Measurements from ENCODE around the gene APOL2. TPM values are rescaled to one million over a fixed set of nuclear protein-coding genes. Genes with fewer than 3 reads are reported as not detected.
"Not testable (repeated sequence)": the region's sequence is repeated elsewhere in the genome, so short reads cannot be mapped to it uniquely, and the experiment has no call there.

Gene APOL2
- polyA plus RNA-seq, 1 donor from 2014 or later, result not detected

DNA sequence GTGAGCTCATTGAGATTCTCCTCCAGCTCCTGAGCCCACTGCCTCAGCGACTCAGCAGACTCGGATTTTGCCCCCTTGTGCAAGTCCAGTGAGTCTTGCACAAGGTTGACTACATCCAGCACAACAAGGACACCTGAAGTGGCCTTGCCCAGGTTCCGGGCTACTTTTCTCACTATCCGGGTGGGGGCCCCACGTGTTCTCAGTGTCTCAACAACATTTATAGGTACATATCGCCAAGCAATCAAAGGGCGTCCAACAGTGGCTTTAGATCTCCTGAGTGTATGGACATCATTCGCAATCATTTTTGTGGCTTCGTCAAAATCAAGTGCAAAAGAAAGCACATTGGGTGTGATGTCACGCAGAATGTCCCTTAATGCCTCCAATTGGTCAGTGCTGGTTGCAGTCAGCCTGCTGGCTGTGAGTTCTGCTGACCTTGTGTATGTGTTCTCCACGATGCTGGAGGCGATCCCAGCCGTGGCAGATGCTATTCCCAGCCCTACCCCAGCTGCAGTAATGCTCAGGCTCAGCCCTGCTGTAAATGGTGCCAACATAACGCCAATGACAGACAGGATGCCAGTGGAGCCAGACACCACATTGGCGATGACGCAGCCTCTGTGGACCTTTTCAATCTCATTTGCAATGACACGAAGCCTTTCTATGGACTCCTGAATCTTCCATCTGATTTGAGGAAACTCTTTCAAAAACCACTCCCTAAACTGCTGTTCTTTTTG, 48.1 kb downstream of the APOL2 start:
- no peak overlapping the region for H3K27ac ChIP-seq (ENCODE audit: low read length)
- no peaks in the 10 kb centered on the region for H3K36me3 ChIP-seq (ENCODE audit: insufficient read depth, low read length)
- H3K27me3 ChIP-seq (ENCODE audit: insufficient read depth, low read depth, low read length), result no peaks in the 10 kb centered on the region
- no peak overlapping the region for H3K4me2 ChIP-seq (ENCODE audit: low read length)
- H4K20me1 ChIP-seq (ENCODE audit: insufficient read depth), result no peaks in the 10 kb centered on the region
- no peak overlapping the region for H3K9ac ChIP-seq (ENCODE audit: low read length)
- H2AFZ ChIP-seq (ENCODE audit: low read depth, low read length), result no peak overlapping the region
- no peaks in the 10 kb centered on the region for H3K79me2 ChIP-seq (replicated peaks; ENCODE audit: insufficient read depth, low read length)
- H3K4me3 ChIP-seq (ENCODE audit: low read length), result no peak overlapping the region
- no peaks in the 10 kb centered on the region for H3K9me2 ChIP-seq (ENCODE audit: insufficient read depth, low read length)
- no peaks in the 10 kb centered on the region for H3K9me3 ChIP-seq (ENCODE audit: low read length)
- H3F3A ChIP-seq (ENCODE audit: insufficient read depth, low read length, poor library complexity, severe bottlenecking), result no peaks in the 10 kb centered on the region
- TF ChIP-seq, protein P1, sequence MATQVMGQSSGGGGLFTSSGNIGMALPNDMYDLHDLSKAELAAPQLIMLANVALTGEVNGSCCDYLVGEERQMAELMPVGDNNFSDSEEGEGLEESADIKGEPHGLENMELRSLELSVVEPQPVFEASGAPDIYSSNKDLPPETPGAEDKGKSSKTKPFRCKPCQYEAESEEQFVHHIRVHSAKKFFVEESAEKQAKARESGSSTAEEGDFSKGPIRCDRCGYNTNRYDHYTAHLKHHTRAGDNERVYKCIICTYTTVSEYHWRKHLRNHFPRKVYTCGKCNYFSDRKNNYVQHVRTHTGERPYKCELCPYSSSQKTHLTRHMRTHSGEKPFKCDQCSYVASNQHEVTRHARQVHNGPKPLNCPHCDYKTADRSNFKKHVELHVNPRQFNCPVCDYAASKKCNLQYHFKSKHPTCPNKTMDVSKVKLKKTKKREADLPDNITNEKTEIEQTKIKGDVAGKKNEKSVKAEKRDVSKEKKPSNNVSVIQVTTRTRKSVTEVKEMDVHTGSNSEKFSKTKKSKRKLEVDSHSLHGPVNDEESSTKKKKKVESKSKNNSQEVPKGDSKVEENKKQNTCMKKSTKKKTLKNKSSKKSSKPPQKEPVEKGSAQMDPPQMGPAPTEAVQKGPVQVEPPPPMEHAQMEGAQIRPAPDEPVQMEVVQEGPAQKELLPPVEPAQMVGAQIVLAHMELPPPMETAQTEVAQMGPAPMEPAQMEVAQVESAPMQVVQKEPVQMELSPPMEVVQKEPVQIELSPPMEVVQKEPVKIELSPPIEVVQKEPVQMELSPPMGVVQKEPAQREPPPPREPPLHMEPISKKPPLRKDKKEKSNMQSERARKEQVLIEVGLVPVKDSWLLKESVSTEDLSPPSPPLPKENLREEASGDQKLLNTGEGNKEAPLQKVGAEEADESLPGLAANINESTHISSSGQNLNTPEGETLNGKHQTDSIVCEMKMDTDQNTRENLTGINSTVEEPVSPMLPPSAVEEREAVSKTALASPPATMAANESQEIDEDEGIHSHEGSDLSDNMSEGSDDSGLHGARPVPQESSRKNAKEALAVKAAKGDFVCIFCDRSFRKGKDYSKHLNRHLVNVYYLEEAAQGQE (IDR thresholded peaks at IDR 0.05; ENCODE audit: borderline replicate concordance), result no peak
- TF ChIP-seq TAF1 (IDR thresholded peaks at IDR 0.05; ENCODE audit: low read depth) (no peak), POLR2AphosphoS5 (IDR thresholded peaks at IDR 0.05) (no peak), EZH2 (IDR thresholded peaks at IDR 0.05; ENCODE audit: borderline replicate concordance, insufficient read depth, low read length, poor library complexity, severe bottlenecking) (no peak), EP300 (conservative IDR thresholded peaks at IDR 0.05; ENCODE audit: poor library complexity, severe bottlenecking) (no peak), RAD21 (conservative IDR thresholded peaks at IDR 0.05) (no peak), MXI1 (conservative IDR thresholded peaks at IDR 0.05; ENCODE audit: poor library complexity, severe bottlenecking) (no peak), SMC3 (conservative IDR thresholded peaks at IDR 0.05; ENCODE audit: poor library complexity) (no peak)
- TF ChIP-seq, protein P2, sequence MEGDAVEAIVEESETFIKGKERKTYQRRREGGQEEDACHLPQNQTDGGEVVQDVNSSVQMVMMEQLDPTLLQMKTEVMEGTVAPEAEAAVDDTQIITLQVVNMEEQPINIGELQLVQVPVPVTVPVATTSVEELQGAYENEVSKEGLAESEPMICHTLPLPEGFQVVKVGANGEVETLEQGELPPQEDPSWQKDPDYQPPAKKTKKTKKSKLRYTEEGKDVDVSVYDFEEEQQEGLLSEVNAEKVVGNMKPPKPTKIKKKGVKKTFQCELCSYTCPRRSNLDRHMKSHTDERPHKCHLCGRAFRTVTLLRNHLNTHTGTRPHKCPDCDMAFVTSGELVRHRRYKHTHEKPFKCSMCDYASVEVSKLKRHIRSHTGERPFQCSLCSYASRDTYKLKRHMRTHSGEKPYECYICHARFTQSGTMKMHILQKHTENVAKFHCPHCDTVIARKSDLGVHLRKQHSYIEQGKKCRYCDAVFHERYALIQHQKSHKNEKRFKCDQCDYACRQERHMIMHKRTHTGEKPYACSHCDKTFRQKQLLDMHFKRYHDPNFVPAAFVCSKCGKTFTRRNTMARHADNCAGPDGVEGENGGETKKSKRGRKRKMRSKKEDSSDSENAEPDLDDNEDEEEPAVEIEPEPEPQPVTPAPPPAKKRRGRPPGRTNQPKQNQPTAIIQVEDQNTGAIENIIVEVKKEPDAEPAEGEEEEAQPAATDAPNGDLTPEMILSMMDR (IDR thresholded peaks at IDR 0.05; ENCODE audit: poor library complexity, severe bottlenecking), result no peak

- not testable (repeated sequence) for H3K27ac ChIP-seq (ENCODE audit: low read length); H2AFZ ChIP-seq (ENCODE audit: low read depth, low read length); H3F3A ChIP-seq (ENCODE audit: insufficient read depth, low read length, poor library complexity, severe bottlenecking); H3K9ac ChIP-seq (ENCODE audit: low read length); H3K4me2 ChIP-seq (ENCODE audit: low read length); H3K36me3 ChIP-seq (ENCODE audit: insufficient read depth, low read length); H3K27me3 ChIP-seq (ENCODE audit: insufficient read depth, low read depth, low read length); H4K20me1 ChIP-seq (ENCODE audit: insufficient read depth); H3K79me2 ChIP-seq (replicated peaks; ENCODE audit: insufficient read depth, low read length); H3K9me3 ChIP-seq (ENCODE audit: low read length); H3K9me2 ChIP-seq (ENCODE audit: insufficient read depth, low read length); H3K4me3 ChIP-seq (ENCODE audit: low read length)
Observed at GRCh38 chr22:36187862-36188261, 51.5 kb downstream of the APOL2 start.
